DND-41 (cell line): ENCODE measurements around the gene LMF1.
"Not testable (repeated sequence)": the region's sequence is repeated elsewhere in the genome, so short reads cannot be mapped to it uniquely, and the experiment has no call there.

ENCODE experiments used
- CTCF ChIP-seq: IDR thresholded peaks from 2 replicates; pipeline ENCODE4 v1.5.1; 2012; ENCODE audit warnings: borderline replicate concordance, low read length, moderate library complexity, mild to moderate bottlenecking; ENCODE audit not compliant: poor library complexity, severe bottlenecking; ENCODE audit errors: extremely low read depth
- EZH2 ChIP-seq: IDR thresholded peaks from 3 replicates; pipeline ENCODE4 v1.6.1; 2012; ENCODE audit warnings: borderline replicate concordance, low read depth, mild to moderate bottlenecking, moderate library complexity, low read length, inconsistent platforms; ENCODE audit not compliant: severe bottlenecking

- TF ChIP-seq CTCF, EZH2: not testable (repeated sequence)
Measured at GRCh38 chr16:950733-951573, 19.8 kb downstream of the LMF1 start.
